IPS-15b (cell line): ENCODE results near the gene KNOP1.

Experiments
- H3K27me3 ChIP-seq: one replicate; pipeline ENCODE4 v1.6.1; 2013; ENCODE audit warnings: low read length; ENCODE audit not compliant: control insufficient read depth, insufficient read depth
- H3K36me3 ChIP-seq: one replicate; pipeline ENCODE4 v1.6.1; 2013; ENCODE audit warnings: low read length; ENCODE audit not compliant: control insufficient read depth, insufficient read depth
- H3K4me1 ChIP-seq: one replicate; pipeline ENCODE4 v1.6.1; 2013; ENCODE audit warnings: mild to moderate bottlenecking, low read length; ENCODE audit not compliant: control insufficient read depth, insufficient read depth
- H3K4me3 ChIP-seq: one replicate; pipeline ENCODE4 v1.5.1; 2013; ENCODE audit warnings: low read depth, low read length
- H3K9ac ChIP-seq: one replicate; pipeline ENCODE4 v1.6.1; 2013; ENCODE audit warnings: low read depth, mild to moderate bottlenecking, low read length
- H3K9me3 ChIP-seq: one replicate; pipeline ENCODE4 v1.6.1; 2013; ENCODE audit warnings: mild to moderate bottlenecking, low read length; ENCODE audit not compliant: control insufficient read depth, insufficient read depth

Gene KNOP1

DNA sequence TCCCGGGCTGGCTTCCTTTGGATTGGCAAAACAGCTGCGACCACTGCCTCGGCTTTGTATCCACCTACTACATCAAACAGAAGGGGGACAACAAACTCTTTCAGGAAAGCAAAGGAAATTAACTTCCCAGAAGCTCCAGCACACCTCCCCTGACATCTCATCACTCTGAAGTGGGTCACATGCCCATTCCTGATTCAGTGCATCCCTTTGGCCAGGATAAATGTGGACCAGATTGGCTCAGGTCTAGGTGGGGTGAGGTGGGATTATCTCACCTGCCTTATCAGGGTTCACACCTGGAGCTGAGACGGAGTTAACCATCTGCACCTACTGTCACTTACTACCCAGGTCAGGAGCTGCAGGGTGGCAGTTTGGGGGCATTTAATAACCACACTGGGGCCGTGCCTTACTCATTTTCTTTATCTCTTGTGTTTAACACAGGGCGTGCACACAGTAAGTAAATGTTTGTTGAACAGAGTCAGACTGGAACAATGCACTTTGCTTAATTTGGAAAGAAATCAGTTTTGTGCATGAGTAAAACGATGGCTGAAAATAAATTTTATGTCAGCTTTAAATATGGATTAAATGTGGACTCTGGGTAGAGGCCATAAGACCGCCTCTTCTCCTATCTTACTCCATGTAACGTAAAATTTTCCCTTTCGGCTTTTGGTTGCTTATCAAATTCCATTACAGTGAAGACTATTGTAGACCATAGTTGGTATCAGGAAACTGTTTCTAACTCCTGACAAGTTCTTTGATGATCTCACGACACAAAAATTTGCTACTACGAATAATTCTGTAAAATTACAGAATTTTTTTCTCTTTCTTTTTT lies 36.0 kb upstream of the KNOP1 start:
- Histone ChIP-seq H3K9me3 (no peaks in the 10 kb centered on the region), H3K9ac (no peak overlapping the region), H3K27me3 (no peaks in the 10 kb centered on the region)

DNA sequence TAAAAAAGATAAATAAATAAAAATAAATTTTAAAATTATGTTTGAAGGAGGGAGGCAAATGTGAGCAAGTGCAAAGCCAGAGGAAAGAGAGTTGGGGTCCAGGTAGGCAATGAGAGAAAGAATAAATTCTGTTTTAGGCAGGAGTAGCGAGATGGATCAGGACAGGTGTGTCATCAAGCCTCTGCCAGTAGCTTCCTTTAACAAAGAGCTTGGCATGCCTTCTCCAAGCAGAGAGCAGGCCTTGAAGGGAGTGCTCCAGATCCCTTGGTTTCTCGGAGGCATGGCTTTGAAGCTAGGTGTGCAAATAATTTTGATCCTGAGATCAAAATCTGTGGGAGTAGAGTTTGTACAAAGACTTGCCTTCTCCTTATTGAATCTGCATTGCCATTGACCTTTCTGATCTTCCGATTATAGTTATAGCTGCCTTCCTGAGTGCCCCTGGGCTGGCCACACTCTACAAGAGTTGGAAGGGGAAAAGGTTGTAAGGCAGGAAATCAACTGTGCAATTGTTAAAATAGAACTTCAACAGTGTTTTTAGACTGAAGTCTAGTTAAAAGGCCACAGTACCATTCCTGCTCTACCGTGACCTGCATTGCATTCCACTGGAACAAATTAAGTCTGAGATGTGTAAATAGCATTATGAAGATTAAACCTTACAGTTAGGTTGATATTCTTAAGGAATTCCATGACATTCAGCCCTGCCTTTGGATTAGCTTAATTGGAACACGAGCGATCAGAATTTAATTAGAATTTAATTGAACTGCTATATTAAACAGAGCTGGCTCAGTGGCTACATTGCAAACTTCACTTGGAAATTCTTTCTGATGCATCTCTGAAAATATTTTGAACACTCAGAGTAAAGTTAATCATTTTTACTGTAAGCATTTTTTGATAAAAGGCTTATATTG lies 33.7 kb upstream of the KNOP1 start:
- no peak overlapping the region for H3K4me3 ChIP-seq
- H3K9me3 ChIP-seq: no peaks in the 10 kb centered on the region
- H3K36me3 ChIP-seq: no peaks in the 10 kb centered on the region
- no peaks in the 10 kb centered on the region for H3K27me3 ChIP-seq
- H3K4me1 ChIP-seq: no peaks in the 10 kb centered on the region
- no peak overlapping the region for H3K9ac ChIP-seq

More for the DNA sequence above, 36.0 kb upstream of the KNOP1 start:
- Histone ChIP-seq H3K4me1 (no peaks in the 10 kb centered on the region), H3K4me3 (no peak overlapping the region), H3K36me3 (no peaks in the 10 kb centered on the region)

DNA sequence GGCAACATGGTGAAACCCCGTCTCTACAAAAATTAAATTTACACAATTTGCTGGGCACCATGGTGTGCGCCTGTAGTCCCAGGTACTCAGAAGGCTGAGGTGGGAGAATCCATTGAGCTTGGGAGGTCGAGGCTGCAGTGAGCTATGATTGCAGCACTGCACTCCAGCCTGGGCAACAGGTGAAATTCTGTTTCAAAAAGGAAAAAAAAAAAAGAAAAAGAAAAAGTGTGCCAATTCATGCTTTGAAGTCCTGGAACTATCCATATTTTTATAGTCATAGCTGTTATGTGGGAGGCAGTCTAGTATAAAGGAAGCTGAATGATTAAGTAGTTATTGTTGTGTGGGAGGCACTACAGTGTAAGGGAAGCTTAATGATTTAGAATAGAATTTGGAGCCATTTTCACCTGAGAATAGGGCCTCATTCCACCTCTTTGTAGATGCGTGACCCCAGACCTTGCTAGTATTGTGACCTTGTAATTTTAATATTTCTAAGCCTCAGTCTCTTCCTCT lies 31.6 kb upstream of the KNOP1 start:
- no peaks in the 10 kb centered on the region for H3K9me3 ChIP-seq
- no peaks in the 10 kb centered on the region for H3K36me3 ChIP-seq
- no peaks in the 10 kb centered on the region for H3K4me1 ChIP-seq
- H3K4me3 ChIP-seq: no peak overlapping the region
- no peak overlapping the region for H3K9ac ChIP-seq
- H3K27me3 ChIP-seq: no peaks in the 10 kb centered on the region

DNA sequence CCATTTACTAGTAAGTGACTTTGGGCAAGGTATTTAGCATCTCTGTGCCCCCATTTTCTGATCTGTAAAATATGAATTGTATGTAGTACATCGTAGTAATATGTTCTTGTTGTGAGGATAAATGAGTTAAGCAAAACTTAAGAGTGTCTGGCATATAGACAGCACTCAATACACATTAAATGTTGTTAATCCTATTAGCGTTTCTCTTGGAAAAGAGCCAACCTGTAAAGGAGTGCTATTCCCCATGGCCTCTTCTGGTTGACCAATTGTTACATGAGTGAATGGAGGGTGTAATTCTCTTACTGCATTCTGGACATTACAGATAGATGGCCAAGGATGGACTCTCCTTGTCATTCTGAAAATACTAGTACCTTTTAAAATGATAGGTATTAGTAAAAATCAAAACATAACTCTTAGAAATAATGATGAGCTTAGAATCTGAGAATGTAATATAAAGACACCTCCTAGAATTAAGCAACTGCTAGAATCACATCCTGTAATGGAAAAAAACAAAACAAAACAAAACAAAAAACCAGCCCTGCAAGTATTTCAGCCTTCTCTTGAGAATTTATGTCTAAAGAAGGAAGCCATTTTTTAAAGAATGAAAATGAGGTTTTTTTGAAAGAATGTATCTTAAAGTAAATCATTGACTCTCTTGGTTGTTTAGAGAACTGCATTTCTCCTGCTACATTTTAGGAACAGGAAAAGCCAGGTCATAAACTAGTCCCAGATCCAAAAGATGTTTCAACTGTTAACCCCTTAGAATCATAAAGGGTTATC lies 30.6 kb upstream of the KNOP1 start:
- Histone ChIP-seq H3K36me3 (no peaks in the 10 kb centered on the region), H3K9ac (no peak overlapping the region), H3K4me1 (no peaks in the 10 kb centered on the region), H3K4me3 (no peak overlapping the region), H3K27me3 (no peaks in the 10 kb centered on the region), H3K9me3 (no peaks in the 10 kb centered on the region)

DNA sequence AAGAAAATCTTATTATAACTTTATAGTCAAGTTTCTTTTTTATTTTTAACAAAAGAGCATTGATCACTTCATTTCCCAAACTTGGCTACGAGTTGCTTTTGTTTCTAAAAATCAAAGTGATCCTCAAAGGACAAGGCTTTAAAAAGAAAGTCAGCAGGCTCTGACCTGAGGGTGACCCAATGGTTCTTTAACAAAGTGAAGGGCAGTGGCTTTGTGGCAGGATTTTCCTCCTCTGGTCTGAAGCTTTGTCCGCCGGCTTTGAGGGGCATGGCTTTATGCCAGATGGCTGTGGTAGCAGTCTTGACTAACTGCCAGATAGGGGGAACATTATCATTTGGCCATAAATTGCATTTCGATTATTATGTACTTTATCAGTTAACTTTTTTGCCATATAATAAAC lies 28.5 kb upstream of the KNOP1 start:
- Histone ChIP-seq H3K4me3 (no peak overlapping the region), H3K27me3 (no peaks in the 10 kb centered on the region), H3K9ac (no peak overlapping the region), H3K9me3 (no peaks in the 10 kb centered on the region), H3K4me1 (no peaks in the 10 kb centered on the region), H3K36me3 (no peaks in the 10 kb centered on the region)

DNA sequence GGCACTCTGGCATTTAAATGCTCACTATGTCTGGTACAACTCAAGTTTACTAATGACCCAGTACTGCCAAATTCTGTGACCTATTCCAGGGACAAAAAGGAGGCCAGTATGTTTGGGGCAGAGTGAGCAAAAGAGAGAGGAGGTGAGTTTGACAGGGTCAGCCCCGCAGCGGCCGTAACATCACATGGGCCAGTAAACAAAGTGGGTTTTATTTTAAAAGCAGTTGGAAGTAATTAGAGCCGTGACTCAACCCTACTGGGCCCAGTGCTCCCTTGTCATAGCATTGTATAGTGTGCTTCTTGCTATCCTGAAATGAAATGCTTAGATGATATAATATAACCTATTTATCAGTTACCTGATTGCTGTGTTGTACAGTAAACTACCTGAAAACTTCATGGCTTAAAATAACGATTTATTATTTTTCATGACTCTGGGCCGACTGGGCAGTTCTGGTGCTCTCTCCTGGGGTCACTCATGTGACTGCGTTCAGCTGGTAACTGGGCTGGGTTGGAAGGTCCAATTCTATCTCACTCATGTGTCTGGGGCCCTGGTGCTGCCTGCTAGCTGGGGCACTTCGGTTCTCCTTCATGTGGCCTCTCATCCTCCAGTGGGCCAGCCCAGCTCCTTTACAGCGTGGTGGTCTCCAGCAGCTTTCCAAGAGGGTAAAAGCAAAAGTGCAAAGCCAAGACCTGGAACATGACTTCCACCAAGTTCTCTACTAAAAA lies 27.4 kb upstream of the KNOP1 start:
- H3K9ac ChIP-seq: no peak overlapping the region
- no peak overlapping the region for H3K4me3 ChIP-seq
- no peaks in the 10 kb centered on the region for H3K36me3 ChIP-seq
- H3K9me3 ChIP-seq: no peaks in the 10 kb centered on the region
- H3K4me1 ChIP-seq: no peaks in the 10 kb centered on the region
- no peaks in the 10 kb centered on the region for H3K27me3 ChIP-seq

DNA sequence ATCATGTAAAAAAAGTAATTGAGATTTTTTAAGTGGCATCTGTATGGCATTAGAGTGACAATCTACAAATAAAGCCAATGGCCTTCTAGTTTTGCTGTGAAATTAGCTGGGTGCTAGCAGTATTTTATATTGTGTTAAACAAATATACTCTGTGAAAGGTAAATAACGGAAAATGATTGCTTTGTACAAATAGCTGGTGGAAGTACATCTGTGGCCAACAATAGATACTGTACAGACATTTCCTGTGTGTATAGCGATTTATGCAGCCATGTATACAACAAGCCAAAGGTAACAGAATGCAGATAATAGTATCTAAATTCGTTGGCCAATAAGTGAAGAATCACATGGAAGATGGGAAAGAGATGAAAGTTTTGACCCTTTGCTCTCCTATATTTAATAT lies 26.6 kb upstream of the KNOP1 start:
- no peak overlapping the region for H3K9ac ChIP-seq
- no peaks in the 10 kb centered on the region for H3K27me3 ChIP-seq
- no peaks in the 10 kb centered on the region for H3K9me3 ChIP-seq
- no peaks in the 10 kb centered on the region for H3K4me1 ChIP-seq
- no peak overlapping the region for H3K4me3 ChIP-seq
- H3K36me3 ChIP-seq: no peaks in the 10 kb centered on the region

DNA sequence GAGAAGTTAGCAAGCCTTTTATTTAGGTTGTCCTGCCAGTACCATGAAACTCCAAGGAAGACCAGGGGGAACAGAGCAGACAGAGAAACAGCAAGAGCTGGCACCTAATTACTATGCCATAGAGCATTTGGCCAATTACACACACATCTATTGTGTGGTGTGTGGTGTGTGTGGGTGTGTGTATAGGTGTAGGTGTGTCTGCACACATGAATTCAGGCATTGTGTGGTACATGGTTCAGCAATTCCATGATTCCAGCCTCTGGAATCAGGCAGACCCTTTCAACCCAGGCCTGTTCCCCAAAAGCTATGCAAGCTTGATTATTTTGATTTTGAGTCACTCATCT lies 25.8 kb upstream of the KNOP1 start:
- Histone ChIP-seq H3K9me3 (no peaks in the 10 kb centered on the region), H3K4me3 (no peak overlapping the region), H3K9ac (no peak overlapping the region), H3K4me1 (no peaks in the 10 kb centered on the region), H3K36me3 (no peaks in the 10 kb centered on the region), H3K27me3 (no peaks in the 10 kb centered on the region)

DNA sequence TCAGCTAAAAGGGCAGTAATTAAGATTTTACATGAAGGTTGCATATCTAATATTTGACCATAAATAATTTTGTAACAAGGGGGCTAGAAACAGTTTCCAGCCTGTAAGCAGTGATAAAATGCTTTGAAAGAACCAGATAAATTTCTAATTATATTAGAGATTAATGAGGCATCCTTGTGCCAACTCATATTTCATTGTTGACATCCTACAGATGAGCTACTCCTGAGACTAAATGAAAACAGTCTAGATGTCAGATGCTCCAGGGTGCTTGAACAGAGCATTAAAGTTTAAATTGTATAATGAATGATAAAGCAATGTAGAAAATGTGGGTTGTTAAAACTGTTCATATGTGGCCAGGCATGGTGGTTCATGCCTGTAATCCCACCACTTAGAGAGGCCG lies 23.3 kb upstream of the KNOP1 start:
- Histone ChIP-seq H3K36me3 (no peaks in the 10 kb centered on the region), H3K4me1 (no peaks in the 10 kb centered on the region), H3K9ac (no peak overlapping the region), H3K9me3 (no peaks in the 10 kb centered on the region), H3K27me3 (no peaks in the 10 kb centered on the region), H3K4me3 (no peak overlapping the region)

DNA sequence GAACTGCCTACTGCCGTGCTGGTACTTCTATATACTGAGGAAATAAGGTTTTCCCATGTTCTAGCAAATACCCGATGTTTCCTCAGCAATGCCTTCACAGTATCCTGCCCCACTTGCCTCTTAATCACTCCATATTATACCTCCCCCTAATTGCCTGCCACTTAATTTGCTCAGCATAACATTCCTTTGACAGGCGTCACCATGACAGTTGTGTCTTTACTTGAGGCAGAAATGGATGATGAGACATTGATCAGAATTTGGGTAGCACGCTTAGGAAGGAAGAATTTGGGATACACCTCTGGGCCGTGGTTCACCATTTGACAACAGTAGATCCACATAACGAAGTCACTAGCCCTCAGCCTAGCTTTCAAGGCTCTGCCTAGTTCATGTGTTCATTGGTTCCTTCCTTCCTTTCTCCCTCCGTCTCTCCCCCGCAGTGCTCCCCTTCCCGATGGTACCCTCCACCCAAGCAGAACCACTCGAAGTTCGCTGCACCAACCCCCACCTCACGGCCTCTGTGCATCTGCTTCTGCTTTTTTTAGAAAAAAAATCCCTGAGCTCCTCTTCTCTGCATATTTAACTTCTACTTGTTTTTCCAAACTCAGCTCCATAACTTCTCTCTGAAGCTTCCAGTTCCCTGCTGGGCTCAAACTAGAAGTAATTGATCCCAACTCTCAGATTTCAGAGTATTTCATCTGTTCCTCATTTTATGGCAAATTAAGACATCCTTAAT lies 19.4 kb upstream of the KNOP1 start:
- H3K27me3 ChIP-seq: no peaks in the 10 kb centered on the region
- no peak overlapping the region for H3K9ac ChIP-seq
- no peaks in the 10 kb centered on the region for H3K9me3 ChIP-seq
- no peak overlapping the region for H3K4me3 ChIP-seq
- peaks cover 4% of the 10 kb centered on the region for H3K36me3 ChIP-seq
- H3K4me1 ChIP-seq: no peaks in the 10 kb centered on the region
